ENCODE measurements around the gene KCNMA1. TPM values are rescaled to one million over a fixed set of nuclear protein-coding genes. Genes with fewer than 3 reads are reported as not detected.

KCNMA1 gene
- total and polyA plus RNA-seq, 2 donors (not counting 1 experiment from before 2014, with no cell fraction given) = 0.82 to 3.1 TPM

DNA sequence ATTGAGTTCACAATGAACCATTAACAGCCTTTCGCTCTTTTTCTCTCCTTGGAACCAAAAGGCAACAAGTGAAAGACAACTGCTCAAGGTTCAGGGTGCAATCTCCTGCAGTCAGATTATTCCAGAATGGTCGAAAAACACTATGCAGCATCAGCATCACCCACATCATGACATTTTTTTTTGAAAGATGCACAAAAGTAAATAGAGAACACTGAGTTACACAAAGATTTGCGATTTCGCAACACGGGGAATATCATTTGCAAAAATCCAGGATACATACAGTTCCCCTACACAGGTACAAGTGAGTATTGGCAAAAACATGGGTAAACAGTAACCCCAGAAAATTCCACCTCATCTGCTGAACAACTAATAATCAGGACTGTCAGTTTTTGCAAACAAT is 611.5 kb downstream of the KCNMA1 start:
- 100% methylated on average over 4 of the region's 5 CpGs for WGBS (ENCODE audit: insufficient coverage)
- no peaks in the 10 kb centered on the region for H3K9me3 Mint-ChIP-seq (ENCODE audit: insufficient read depth)
- Histone ChIP-seq H3K4me1 (ENCODE audit: control insufficient read depth in 2 of 2, insufficient read depth in 2 of 2, low read length in 2 of 2) (peaks cover 0 to 18% of the 10 kb centered on the region in 2 donors), H3K4me3 (ENCODE audit: control extremely low read depth in 1 of 5, extremely low read depth in 1 of 5, insufficient read depth in 1 of 5, low read depth in 2 of 5, low read length in 4 of 5) (no peak overlapping the region), H3K4me2 (replicated peaks; ENCODE audit: low read depth, low read length, poor library complexity, severe bottlenecking) (no peak overlapping the region), H2AFZ (ENCODE audit: insufficient read depth, low read depth, low read length, poor library complexity, severe bottlenecking) (no peak overlapping the region), H3K9me3 (ENCODE audit: control extremely low read depth in 1 of 3, control insufficient read depth in 2 of 3, insufficient read depth in 1 of 3, low read length in 2 of 3) (no peaks in the 10 kb centered on the region), H3K36me3 (replicated peaks in 1 of 2; ENCODE audit: control extremely low read depth in 1 of 2, control insufficient read depth in 1 of 2, extremely low read depth in 1 of 2, insufficient read depth in 2 of 2, low read length in 1 of 2) (no peaks in the 10 kb centered on the region), H3K27me3 (replicated peaks in 1 of 4; ENCODE audit: control extremely low read depth in 1 of 4, control insufficient read depth in 3 of 4, insufficient read depth in 4 of 4, low read length in 3 of 4) (no peaks in the 10 kb centered on the region), H3K9ac (ENCODE audit: low read length) (no peak overlapping the region), H3K79me2 (ENCODE audit: control insufficient read depth, insufficient read depth, low read length) (no peaks in the 10 kb centered on the region), H4K20me1 (ENCODE audit: control insufficient read depth, insufficient read depth, low read length, poor library complexity, severe bottlenecking) (no peaks in the 10 kb centered on the region), H3K27ac (ENCODE audit: low read length in 2 of 2) (no peak overlapping the region)
- POLR2A ChIA-PET = no interaction called here
- CTCF ChIA-PET = interaction anchor here (0.6 kb wide), 1 partner anchor 21 kb away, joined by 3 read pairs; no protein-coding TSS in a partner anchor
- H3K4me3 Mint-ChIP-seq = no peak overlapping the region
- no peak for ATAC-seq (ENCODE audit: low read depth)
- no peak for TF ChIP-seq EZH2 (IDR thresholded peaks at IDR 0.05; ENCODE audit: borderline replicate concordance, insufficient read depth, low read depth, low read length, poor library complexity, severe bottlenecking)
- TF ChIP-seq, protein P1, sequence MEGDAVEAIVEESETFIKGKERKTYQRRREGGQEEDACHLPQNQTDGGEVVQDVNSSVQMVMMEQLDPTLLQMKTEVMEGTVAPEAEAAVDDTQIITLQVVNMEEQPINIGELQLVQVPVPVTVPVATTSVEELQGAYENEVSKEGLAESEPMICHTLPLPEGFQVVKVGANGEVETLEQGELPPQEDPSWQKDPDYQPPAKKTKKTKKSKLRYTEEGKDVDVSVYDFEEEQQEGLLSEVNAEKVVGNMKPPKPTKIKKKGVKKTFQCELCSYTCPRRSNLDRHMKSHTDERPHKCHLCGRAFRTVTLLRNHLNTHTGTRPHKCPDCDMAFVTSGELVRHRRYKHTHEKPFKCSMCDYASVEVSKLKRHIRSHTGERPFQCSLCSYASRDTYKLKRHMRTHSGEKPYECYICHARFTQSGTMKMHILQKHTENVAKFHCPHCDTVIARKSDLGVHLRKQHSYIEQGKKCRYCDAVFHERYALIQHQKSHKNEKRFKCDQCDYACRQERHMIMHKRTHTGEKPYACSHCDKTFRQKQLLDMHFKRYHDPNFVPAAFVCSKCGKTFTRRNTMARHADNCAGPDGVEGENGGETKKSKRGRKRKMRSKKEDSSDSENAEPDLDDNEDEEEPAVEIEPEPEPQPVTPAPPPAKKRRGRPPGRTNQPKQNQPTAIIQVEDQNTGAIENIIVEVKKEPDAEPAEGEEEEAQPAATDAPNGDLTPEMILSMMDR (IDR thresholded peaks at IDR 0.05) = no peak
- no peak overlapping the region for H3K27ac Mint-ChIP-seq
- peaks cover 6% of the 10 kb centered on the region for H3K27me3 Mint-ChIP-seq
- intact Hi-C loops (cut with micrococcal nuclease) = no loop called here
- H3K4me1 Mint-ChIP-seq = peaks cover 5% of the 10 kb centered on the region
- no peak for DNase-seq

DNA sequence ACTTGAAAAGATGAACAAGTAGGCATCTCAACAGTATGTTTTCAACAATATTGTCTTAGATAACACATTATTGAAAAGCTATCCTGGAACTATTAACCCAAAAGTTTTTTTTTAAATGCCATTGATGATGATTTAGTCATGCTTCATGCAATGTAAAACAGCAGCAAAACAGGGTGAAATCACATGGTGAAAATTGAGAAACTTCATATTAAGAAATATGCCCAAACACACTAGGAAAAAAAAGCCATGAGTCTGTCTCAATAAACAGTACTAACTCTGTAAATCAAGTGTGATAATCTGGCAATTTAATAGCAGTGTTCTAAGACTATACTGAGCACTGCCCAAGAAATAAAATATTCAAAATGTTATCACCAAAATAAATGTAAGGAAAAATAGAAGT is 613.1 kb downstream of the KCNMA1 start:
- Mint-ChIP-seq H3K4me1 (peaks cover 2% of the 10 kb centered on the region), H3K27me3 (peaks cover 6% of the 10 kb centered on the region), H3K27ac (no peak overlapping the region), H3K4me3 (no peak overlapping the region), H3K9me3 (ENCODE audit: insufficient read depth) (no peaks in the 10 kb centered on the region)
- DNase-seq = no peak
- no peaks in the 10 kb centered on the region for H3K27me3 ChIP-seq (replicated peaks in 1 of 4; ENCODE audit: control extremely low read depth in 1 of 4, control insufficient read depth in 3 of 4, insufficient read depth in 4 of 4, low read length in 3 of 4)
- intact Hi-C loops (cut with micrococcal nuclease) = no loop called here
- H3K4me1 ChIP-seq (ENCODE audit: control insufficient read depth in 2 of 2, insufficient read depth in 2 of 2, low read length in 2 of 2) = peaks cover 0 to 8% of the 10 kb centered on the region in 2 donors
- ATAC-seq (ENCODE audit: low read depth) = no peak
- no peaks in the 10 kb centered on the region for H3K79me2 ChIP-seq (ENCODE audit: control insufficient read depth, insufficient read depth, low read length)
- H3K27ac ChIP-seq (ENCODE audit: low read length in 2 of 2) = no peak overlapping the region
- no peaks in the 10 kb centered on the region for H4K20me1 ChIP-seq (ENCODE audit: control insufficient read depth, insufficient read depth, low read length, poor library complexity, severe bottlenecking)
- no peaks in the 10 kb centered on the region for H3K36me3 ChIP-seq (replicated peaks in 1 of 2; ENCODE audit: control extremely low read depth in 1 of 2, control insufficient read depth in 1 of 2, extremely low read depth in 1 of 2, insufficient read depth in 2 of 2, low read length in 1 of 2)
- H3K9ac ChIP-seq (ENCODE audit: low read length) = no peak overlapping the region
- POLR2A ChIA-PET = no interaction called here
- CTCF ChIA-PET = no interaction called here
- H3K4me2 ChIP-seq (replicated peaks; ENCODE audit: low read depth, low read length, poor library complexity, severe bottlenecking) = no peak overlapping the region
- H3K9me3 ChIP-seq (ENCODE audit: control extremely low read depth in 1 of 3, control insufficient read depth in 2 of 3, insufficient read depth in 1 of 3, low read length in 2 of 3) = no peaks in the 10 kb centered on the region
- H2AFZ ChIP-seq (ENCODE audit: insufficient read depth, low read depth, low read length, poor library complexity, severe bottlenecking) = no peak overlapping the region
- no peak overlapping the region for H3K4me3 ChIP-seq (ENCODE audit: control extremely low read depth in 1 of 5, extremely low read depth in 1 of 5, insufficient read depth in 1 of 5, low read depth in 2 of 5, low read length in 4 of 5)
- TF ChIP-seq, protein P1 (IDR thresholded peaks at IDR 0.05) = no peak
- TF ChIP-seq EZH2 (IDR thresholded peaks at IDR 0.05; ENCODE audit: borderline replicate concordance, insufficient read depth, low read depth, low read length, poor library complexity, severe bottlenecking) = no peak

Data from B cell (primary cell).